HG03342 (cell line): ENCODE results near the gene IFFO2.

ENCODE experiments used
- ATAC-seq: cut with Tn5 transposase; IDR thresholded peaks from one replicate; pipeline ENCODE4 v1.9.1; 2021; ENCODE audit warnings: mild to moderate bottlenecking, moderate library complexity; ENCODE audit not compliant: unreplicated experiment

IFFO2 gene

DNA sequence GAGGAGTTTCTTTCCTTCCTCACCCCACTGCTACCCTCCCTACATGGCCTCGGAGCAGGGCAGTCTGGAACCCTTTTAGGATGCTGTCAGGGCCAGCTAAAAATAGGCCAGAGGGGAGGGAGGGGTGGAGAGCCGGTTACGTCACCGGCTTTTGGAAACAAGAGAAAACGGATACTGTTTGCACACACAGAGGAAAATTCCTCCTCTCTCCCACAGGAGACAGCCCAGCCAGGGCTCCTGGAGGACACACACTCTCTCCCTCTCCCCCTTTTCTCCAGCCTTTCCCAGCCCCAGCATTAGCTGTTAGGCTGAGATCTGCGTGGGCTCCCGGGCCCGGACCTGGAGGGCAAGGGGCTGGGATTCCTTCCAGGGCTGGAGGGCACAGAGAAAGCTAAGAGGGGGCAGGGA lies 34.2 kb downstream of the IFFO2 start:
- no peak for ATAC-seq

GRCh38 chr1:18921516-18922251 lies 34.8 kb downstream of the IFFO2 start:
- ATAC-seq, result no peak

DNA sequence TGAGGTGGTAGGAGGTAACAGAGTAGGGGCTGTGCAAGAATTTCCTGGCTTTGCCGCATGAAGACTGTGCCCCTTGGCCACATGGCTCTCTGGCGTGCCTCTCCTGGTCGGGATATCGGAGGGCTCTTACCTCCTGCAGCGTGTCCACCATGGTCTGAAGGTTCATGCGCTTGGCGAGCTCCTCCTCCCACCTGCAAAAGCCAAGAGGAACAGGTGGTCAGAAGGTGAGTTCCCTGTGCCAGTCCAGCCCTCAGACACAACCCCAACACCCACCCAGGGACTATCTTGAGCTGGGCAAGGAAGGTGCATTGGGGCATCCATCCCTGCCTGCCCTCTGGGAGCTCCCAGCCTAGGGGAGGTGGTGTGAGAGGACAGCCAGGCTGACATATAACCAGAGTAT lies 35.5 kb downstream of the IFFO2 start:
- ATAC-seq, result no peak

- ATAC-seq, result no peak
These were observed 36.5 kb downstream of the IFFO2 start for GRCh38 chr1:18919956-18920355.

- ATAC-seq, result no peak
These were observed 37.1 kb downstream of the IFFO2 start for GRCh38 chr1:18919197-18919905.

GRCh38 chr1:18918417-18918816 lies 38.1 kb downstream of the IFFO2 start:
- no peak for ATAC-seq

DNA sequence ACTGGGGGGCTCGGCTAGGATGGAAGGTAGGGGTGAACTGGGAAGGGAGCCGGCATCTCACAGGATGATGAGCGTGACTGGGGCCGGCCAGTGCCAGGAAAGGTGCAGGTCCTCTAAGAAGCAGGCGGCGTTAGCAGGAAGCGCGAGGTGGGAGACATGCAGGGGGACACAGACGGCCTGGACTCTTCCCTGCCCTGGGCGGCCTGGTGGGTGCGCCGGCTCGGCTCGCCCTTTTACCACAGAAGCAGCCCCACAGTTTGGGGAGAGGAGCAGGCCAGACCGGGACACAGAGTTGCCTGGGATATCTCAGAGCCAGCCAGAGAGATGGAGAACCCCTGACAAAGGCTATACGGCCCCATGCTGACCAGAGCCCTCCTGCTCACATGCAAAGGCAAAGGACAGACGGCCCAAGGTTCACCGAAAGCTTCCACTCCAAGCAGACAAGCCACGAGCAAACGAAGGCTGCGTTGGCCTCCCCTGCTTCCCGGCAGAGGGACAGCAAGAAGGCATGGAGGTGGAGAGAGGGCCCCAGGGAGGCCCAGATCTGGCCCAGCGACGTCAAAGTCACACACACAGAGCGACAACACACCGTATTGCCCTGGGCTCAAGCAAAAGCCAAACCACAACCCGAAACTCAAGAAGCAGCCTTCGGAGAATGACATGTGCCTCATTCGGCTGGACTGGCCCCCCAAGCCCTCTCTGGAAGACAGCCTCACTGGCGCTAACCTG lies 39.2 kb downstream of the IFFO2 start:
- ATAC-seq, result no peak

- no peak for ATAC-seq
These were observed 41.1 kb downstream of the IFFO2 start for GRCh38 chr1:18915341-18915740.

GRCh38 chr1:18913065-18913835 lies 43.2 kb downstream of the IFFO2 start:
- ATAC-seq, result peak; percentile 62

DNA sequence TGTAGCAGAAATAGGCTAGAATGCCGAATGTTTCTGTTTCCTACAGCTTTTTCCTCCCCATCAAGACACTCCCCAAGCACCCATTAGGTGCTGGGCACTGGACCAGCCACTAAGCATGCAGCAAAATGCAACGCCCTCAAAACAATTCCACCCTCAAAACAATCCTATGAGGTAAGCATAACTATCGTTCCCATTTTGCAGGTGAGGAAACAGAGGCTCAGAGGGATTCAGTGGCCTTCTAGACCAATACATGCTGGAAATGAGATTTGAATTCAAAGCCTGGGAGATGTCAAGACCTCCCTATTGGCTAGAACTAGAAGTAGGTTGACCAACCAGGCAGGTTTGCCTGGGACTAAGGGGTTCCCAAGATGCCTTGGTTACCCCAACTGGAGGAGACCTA lies 43.9 kb downstream of the IFFO2 start:
- no peak for ATAC-seq

GRCh38 chr1:18908911-18909771 lies 47.3 kb downstream of the IFFO2 start:
- no peak for ATAC-seq

DNA sequence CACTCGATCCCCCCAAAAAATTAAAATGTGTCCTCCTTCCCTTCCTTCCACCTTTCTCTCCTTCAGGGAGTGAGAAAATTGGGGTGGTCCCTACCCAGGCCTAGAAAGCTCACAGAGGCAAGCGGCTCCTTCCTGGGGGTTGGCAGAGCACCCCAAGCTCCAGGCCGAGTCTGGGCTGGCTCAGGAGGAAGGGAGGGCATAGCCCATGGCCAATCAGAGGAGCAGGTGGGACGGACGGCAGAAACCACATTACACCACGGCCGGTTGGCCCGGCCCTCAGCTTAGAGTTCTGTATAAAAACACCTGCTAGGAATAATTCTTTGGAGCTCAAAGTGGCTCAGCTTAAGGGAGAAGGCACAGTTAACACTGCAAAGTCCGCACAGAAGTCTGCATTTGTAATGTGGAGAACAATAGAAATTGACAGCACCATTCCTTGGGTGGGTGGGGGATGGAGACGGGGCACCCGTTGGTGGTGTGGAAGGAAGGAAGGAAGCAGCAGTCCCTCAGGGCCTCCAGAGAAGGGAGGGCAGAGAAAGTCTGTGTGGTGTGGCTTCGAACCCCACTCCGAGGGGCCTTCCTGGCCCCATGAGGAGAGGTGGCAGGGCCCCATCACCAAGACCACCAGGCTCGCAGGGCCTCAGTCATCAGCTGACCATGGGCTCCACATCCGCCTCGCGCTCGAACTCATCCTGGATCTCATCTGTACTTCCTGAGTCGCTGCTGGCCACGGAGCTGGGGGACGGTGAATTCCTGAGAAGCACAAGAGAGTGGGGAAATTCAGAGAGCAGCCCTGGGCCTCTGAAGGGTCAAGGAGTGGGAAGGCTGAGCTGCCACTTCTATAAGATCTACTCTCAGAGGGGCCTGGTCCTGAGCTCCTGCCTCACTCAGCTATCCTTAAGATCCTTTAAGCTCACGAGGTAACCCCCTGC lies 48.3 kb downstream of the IFFO2 start:
- ATAC-seq, result no peak

DNA sequence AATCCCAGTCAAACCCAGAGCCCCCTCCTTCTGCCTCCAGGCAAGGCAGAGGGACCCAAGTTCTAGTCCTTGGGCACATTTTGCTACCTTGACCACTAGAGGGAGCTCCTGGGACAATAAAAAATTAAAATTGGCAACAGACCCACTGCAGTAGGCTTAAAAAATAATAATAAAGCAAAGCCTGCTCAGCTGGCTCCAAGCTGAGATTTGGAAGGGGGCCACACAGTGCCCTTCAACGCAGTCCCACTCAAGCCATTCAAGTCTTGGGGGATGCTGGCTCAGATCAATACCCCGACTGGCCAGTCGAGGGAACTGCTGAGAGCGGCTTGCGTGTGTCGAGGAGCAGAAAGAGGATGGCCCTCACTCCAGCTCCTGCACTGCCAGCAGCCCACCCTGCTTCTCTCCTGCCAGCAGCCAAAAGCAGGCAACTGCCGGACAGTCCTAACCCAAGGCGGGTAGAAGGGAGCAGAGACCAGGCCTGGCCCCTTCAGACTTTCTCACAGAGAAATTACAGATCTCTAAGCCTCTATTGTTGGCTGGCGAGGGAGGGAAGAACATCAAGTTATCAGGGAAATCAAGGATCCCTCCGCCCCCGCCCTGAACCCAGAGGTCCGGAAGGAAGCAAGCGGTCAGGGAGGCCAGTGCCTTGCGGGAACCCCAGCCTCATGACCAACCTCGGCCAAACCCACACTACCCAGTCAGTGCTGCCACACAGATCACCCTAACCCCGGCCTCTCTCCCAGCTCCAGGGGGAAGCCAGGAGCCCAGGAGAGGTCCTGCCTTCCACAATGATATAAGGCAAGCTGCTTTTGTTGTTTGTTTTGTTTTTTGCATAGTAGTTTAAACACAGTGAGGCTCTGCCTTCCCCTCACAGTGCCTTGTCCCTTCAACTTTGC lies 49.2 kb downstream of the IFFO2 start:
- ATAC-seq, result no peak

GRCh38 chr1:18903291-18903756 lies 53.2 kb downstream of the IFFO2 start:
- no peak for ATAC-seq

DNA sequence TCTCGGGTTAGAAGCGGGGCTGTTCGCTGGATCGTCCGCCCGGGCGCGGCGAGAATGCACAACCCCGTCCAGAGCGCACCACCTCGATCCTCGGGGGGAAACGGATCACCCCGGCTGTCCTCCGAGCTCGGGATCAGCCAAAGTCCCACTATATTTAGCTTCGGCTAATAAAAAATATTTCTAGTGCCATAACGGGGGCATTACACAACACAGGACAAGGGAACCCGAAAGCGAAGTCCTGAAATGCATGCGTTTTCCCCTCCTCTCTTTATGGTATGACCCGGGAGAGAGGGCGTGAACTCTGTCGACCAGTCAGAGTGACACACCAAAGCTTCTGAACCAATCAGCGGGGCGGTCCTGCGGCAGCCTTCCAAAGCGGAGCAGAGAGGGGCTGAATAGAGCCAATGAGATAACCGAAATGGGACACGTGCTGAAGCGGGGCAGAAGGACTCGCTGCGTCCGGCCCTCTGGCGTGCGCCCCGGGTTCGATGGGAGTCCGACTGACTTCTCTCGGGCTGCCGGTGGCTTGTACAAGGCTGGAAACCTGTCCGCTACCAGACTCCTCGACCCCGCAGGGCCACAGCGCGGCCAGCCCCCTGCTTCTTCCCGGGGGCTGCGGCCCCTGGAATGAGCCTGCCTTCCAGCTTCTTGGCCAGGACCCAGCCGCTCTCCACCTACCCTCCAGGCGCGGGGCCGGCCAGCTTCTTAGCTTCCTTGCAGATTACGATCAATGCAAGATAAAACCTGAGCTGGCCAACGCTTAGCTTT lies 53.8 kb downstream of the IFFO2 start, which contains the start of gene ALDH4A1:
Gene ALDH4A1, minus strand, starts transcription at position 33 of the 768 bp plus-strand sequence. Its CDS starts 32 bp downstream, at position 1.
- peak; percentile 94 for ATAC-seq

- ATAC-seq, result no peak
These were observed 54.4 kb downstream of the IFFO2 start for GRCh38 chr1:18901952-18902522.
